Fibroblast of skin of back (primary cell): ENCODE results near the gene PTPRD.

Experiments used
- DNase-seq: peaks from one replicate; pipeline ENCODE4 v3.0.0-alpha.2; 2013

The PTPRD gene

DNA sequence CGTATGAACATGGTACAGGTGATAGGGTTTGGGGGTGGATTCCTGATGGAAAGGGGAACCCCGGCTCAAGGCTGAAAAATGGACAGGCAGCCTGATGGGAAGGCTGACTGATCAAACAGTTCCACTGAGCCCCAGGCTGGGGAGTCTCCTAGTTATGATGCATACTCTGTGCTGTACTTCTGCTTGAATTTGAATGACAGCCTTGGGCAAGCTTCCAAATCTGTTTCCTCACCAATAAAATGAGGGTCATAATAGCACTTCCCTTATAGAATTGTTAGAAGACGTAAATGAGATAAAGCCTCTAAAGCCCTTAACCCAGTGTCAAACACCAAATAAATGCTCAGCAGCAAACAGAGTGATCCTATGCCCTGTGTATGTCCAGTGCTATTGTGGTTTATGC, 2334.8 kb downstream of the PTPRD start:
- no peak for DNase-seq

DNA sequence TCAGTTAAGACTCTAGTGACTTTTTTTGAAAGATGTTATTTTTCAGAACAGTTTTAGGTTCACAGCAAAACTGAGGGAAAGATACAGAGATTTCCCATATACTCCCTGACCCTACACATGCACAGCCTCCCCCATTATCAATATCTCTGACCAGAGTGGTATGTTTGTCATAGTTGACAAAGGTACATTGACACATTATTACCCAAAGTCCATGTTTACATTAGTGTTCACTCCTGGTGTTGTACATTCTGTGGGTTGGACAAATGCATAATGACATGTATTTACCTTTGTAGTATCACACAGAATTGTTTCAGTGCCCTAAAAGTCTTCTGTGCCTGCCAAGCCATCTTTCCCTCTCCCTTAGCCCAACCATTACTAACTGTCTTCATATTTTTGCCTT, 2342.6 kb downstream of the PTPRD start:
- no peak for DNase-seq

DNA sequence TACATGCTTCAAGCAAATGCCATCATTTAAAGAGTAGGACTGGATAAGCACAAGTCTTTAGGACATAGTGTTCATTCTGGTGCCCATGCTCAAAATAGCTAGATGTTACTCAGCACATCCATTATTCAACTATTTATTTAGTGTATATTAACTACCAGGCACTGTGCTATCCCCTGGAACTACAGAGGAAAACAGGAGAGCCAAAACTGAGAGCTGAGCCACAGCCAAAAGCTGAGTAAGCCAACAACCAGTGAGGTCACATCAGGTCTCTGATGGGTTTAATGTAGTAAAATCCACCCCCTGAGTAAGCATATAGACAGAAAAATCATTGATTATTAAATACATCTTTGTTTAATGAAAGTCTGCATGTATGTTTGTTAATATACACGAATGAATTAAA, 2343.9 kb downstream of the PTPRD start:
- no peak for DNase-seq

DNA sequence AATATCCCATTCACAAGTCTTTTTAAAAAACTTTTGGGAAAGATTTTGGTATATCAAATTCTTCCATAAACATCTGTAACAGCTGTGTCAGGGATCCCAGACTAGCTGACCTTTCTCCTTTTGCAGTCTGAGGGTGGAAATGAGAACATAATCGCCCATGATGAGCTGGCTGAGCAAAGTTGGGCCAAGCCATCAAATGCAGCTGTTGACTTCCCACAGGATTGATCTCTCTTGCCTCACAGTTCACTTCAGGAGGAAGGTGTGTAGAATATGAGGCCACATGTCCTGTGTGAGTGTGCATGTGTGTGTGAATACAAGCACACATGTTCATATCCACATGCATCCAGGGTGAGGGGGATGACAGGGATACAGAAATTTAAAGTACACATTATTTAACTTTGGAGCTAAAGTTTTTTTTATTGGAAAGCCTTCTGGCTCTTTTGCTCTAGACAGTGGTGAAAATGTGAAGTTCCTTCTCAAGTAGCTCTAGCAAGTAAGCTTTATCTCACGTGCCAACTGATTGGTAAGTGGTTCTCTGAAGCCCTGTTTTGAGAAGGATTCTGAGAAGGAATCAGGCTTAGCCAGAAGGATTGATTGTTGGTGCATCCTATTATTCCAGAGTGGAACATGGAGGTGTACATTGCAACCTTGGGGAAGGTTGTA, 2344.5 kb downstream of the PTPRD start:
- no peak for DNase-seq

DNA sequence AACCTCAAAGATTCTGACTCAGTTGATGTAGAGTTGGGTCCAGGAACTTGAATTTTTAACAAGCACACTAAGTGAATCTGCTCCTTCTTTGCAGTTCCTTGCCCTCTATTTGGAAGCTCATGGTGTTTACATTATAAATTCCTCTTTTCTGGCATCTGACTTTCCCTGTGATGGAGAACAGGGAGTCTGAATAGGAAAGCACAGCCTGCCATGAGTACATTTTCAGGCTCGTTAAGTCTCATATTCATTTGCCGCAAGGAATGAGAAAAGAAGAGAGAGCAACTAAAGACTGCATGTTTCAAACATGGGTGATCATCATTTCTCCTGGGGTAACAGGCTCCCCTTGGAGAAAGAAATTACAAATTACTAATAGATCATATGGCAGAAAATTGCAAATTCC, 2345.2 kb downstream of the PTPRD start:
- DNase-seq, result no peak

DNA sequence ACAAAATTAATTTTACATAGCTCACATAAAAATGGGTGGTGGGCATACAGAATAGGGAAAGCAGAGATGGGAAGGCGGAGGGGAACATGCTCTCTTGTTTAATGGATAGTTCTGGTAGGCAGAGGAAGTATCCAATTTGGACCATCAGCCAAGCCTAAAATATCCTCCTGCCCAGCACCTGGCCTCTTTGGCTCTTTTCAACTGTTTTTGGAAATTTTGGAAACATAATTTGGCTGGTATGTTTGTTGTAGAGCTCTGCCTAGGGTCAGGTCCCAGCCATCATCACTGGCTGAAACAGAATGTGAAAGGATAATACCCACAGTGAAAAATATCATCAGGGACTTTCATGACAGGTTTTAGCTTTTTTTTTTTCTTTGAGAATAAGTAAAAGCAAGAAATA, 2345.9 kb downstream of the PTPRD start:
- DNase-seq, result no peak

DNA sequence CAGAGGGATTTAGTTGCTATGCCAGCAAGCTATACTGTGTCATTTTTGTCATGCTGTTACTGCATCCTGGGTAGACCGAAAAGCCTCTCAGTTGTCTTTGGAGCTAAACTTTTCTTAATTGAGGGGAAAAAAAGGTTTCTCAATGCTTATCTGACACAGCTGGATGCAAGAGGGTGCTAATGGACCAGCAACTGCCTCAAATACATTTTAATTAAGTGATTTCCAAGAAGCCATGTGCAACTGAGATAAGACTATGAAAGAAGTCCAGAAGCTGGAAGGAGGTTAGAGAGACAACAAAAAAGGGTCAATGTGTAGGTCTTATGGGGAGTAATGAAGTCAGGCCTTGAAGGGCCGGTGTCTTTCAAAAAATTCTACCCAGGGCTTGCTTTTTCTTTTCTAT, 2347.5 kb downstream of the PTPRD start:
- no peak for DNase-seq
